ENCODE measurements around the gene MTMR10.

MTMR10 gene

DNA sequence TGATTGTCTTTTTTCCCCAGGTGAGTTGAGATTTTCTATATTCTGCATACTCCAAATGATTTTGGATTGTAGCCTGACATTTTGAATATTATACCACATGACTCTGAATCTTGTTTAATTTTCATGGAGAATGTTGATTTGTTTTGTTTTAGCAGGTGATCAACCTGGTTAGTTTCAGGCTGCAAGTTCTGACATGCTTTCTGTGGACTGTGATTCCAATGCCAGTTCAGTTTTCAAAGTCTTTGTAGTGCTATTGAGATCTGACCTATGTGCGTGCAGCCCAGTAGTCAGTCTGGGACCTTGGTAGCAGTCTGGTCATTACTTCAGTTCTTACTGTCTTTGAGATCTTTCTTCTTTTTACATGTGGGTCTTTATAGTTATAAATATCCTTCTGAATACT, 18.6 kb upstream of the MTMR10 start:
- DNase-seq, result no peak

DNA sequence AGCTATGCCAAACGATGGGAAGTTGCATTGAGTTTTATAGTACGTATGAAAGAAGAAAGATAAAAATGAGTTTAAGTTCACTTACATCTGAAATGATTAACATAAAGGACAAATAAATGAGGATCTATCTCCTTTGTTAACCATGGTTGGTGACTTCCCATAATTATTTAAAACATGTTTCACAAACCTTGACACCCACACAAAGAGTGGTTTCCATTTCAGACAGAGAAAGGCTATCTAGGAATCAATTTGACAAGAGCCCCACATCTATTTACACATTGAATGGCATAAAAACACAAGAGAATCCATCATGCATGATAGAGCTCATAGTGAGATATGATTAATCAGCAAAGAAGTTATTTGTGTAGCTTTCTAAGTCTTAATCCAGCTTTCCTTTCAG, 14.2 kb upstream of the MTMR10 start:
- no peak for DNase-seq

DNA sequence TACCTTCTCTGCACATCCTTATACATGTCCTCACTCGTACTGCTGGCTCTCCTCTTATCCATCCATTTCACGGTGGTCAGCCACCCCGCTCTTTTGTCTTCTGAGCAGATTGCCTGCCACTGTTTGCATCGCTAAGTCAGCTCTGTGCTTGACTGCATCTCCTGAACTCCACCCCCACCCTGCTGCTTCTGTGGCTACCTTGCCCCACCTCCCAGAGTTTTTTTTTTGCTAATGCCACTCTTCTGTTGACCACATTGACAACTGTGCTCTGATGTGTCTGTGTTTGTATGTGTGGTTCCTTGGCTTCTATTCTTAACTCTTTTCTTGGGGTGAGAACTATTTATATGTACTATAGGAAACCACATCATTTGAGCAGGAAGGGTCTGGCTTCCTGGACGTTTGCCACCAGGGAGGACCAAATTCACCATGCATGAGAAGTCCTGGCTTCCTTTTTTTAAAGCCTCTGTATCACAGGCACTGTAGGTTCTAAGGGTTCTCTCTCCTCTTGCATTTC, 12.8 kb upstream of the MTMR10 start:
- no peak for DNase-seq

DNA sequence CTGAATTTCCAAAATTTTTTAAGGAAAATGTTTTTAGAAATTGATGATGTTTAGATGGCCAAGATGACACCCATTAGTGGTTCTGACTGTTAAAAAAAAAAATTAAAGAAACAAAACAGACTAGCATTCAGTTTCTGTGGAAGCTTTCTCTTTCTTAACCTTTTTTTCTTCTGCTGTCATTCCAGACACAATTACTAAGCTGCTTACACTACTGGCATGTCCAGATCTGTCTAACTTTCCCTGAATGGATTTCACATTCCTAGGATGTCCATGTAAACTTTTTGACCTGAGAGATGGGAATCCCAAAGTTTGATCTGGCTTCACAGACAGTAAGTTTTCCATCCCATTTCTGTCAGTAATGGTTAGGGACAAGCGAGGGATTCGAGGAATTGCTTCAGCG, 10.3 kb upstream of the MTMR10 start:
- no peak for DNase-seq

DNA sequence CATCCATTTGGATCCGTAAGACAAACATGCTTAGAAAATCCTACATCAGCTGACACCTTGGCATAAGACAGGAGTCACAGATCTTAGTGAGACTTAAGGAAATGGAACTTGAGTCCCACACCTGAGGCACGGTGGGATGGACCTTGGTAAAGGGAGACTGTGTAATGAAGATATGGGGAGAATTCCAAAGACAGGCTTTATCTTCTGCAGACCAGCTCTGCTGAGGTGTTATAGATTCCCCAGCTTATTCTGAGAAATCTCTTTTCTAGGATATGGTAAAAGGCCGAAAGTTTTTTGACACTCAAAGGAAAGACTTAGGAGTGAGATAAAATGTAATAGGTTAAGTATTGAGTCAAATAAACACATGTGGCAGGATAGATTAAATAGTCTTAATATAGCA, 8.3 kb upstream of the MTMR10 start:
- no peak for DNase-seq

DNA sequence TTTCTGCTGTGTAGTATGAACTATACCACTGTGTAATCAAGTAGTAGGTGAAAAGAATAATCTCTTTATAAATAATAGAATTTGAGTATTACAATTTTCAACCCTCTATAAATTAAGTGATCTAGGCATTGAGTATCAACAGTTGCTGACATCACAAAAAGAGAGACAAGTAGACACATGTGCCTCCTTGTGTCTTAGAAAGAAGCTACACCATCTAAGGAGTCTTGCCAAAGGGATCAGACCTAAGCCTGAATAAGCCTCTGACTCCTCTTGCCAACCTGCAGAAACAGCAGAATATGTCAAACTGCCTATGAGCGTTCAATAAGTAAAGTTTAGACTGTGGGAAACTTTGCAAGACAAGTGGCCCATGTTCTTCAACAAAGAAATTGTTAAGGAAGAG, 5.8 kb upstream of the MTMR10 start:
- no peak for DNase-seq

DNA sequence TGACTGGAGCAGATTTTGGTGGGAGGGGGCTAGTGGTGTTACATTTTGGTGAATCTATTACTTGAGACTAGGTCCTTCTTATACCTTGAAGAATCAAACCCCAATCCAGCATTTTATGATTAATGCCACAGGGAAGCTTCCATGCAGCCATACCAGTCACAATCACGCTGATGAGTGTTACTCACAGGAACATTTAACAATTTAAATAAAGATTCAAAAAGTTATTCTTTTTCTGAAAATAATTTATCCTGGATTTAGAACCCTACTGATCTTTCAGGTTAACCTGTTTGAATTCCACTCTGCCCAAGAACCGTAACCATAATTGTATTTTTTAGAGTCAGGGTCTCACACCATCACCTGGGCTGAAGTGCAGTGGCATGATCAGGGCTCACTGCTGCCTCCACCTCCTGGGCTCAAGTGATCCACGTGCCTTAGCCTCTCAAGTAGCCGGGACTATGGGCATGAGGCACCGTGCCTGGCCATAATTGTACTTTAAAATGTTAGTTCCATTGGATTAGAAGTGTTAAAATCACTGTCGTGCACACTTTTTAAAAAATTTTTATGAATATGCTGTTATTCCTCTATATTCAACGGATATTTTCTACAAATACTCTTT, 929 bp upstream of the MTMR10 start:
- no peak for DNase-seq

DNA sequence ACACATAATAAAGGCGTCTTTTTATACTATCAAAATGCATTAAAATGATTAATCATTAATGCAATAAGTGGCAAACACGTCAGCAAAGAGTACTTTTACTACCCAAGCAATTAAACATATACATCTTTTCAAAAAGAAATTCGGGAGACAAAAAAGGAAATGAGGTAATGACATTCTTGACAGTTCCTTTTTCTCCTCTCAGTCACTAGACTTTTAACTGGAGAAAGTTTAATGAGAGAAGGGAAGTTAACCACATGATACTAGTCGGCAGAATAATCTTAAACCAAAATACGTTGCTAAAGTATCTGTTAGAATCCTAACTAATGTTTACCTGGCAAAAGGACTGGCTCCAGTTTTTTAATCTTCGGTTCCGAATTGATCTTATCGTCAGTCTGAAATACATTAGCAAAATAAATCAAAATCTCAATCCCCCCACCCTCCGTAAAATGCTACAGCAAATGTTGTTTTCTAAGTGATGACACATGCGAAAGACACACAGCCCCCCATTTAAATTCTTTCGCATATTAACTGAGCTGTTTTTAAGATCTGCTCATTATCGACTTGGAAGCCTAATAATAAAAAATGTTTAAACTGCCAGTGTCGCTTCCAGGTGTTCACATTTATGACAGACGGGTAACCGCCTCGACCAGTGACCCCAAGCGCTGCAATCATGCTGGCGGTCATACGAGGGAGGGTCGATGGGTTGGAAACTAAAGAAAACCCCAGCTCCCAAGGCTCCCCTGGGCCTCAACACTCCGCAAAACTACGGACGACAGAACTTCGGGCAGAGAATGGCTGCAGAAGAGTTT, 778 bp downstream of the MTMR10 start:
- no peak for DNase-seq

DNA sequence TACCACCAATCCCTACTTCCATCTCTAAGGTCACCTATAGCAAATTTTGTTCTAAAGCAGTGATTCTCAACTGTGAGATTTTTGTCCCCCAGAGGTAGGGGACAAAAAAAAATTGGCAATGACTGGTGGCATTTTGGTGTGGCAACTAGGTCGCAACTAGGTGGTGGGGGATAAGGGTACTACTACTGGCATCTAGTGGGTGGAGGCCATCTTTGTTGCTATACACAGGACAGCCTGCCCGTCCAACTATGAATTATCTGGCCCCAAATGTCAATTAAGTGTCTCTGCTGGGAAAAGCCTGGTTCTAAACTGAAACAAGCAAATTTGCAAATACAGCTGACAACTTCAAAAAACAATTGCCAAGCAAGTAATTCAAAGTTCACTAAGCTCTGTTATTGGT, 1.4 kb downstream of the MTMR10 start:
- DNase-seq, result no peak

DNA sequence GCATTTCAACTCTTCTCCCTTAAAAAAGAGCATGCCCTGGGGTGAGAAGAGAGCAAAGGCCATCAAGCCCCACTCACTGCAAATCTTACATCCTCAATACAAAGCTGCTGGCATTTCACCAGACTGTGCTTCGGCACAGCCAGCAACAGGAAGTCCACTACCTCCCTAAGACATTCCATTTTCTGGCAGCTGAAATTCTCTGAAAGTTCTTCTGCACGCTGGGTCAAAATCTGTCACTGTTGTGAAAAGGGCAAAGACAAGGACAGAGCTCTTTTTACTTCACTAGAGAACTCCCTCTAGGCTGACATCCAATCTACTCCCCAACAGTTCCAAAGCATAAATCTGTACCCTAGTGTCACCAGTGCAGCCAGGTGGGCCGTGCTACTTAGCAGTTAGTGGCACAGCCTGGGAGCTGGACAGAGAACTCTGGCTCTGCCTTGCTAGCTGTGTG, 6.3 kb downstream of the MTMR10 start:
- no peak for DNase-seq

DNA sequence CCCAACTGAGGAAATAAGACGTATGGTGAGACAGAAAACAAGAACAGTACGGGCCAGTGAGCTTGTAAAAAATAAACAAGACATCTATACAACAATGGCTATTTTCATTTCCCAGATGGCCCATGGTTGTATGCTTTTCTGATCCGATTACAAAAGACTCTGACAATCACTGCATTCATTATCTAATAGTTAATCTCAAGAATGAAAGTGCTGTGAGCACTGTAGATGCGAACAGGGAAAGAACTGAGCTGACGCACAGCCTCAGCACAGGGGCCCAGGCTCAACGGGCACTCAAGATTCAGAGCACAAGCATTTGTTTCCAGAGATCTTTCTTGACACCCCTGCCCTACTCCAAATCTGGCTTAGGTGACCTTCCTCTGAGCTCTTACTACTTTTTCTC, 6.9 kb downstream of the MTMR10 start:
- DNase-seq, result no peak

DNA sequence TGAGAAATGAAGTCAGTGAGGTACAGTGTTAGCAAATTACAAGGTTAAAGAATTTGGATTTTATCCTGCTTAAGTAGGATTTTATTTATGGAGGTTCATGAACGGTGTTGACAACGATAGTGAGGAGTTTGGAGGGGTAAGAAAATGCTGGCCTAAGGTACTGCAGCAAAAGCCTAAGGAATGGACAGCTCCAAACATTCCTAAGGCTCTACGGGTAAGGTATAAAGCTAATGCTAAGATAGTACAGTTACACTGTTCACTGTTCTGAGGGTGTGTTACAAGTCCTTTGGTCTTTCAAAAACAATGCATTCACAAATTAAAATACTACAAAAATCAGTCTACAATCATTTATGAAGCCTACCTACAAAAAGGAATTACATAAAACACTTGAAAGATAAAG, 7.3 kb downstream of the MTMR10 start:
- no peak for DNase-seq

DNA sequence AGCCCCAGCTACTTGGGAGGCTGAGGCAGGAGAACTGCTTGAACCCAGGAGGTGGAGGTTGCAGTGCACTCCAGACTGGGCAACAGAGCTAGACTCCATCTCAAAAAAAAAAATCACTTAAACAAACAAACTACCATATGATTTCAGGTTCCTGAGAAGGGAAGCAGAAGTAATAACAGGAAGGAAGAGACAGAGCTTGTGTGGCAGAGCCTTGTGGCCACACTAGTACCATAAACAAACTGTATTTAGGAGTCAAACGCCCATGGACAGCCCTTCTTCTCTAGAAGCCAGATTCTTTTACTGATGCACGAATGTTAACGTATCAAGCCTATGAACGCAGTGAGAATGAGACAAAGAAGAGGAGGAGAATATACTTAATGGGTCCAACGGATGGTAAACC, 12.0 kb downstream of the MTMR10 start:
- DNase-seq, result no peak

DNA sequence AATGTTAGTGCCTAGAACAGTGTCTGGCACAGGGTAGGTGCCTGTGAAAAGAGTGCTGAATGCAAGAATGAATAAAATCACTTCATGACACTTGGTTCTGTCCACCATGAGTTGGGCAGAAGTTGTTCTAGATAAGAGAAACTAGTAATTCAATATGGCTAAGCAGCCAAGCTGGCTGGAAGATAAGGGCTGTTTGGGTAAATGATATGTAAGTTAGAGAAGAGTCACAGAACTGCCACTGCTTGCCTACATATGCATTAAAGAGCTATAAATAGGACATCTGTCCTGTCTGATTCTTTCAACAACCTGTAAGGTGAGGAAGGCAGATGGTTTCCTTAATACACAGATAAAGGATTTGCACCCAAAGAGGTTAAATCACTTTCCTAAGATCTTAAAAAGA, 13.1 kb downstream of the MTMR10 start:
- DNase-seq, result no peak

DNA sequence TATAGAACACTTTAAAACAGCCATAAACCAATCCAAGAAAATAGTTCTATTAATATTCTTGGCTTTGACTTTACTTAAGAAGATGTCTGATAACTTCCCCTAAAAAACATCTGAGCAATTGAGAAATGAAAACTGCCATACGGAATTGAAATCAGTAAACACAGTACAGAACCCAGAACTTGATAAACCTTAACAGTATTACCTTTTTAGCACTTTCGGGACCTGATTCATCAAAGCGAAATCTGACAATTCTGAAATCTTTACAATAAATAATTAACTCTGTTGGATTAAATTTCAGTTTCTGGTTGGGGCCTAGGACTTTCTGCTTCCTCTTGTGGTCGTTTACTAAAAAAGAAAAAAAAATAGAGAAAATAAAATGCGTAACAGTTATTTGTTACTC, 17.3 kb downstream of the MTMR10 start:
- DNase-seq, result no peak

DNA sequence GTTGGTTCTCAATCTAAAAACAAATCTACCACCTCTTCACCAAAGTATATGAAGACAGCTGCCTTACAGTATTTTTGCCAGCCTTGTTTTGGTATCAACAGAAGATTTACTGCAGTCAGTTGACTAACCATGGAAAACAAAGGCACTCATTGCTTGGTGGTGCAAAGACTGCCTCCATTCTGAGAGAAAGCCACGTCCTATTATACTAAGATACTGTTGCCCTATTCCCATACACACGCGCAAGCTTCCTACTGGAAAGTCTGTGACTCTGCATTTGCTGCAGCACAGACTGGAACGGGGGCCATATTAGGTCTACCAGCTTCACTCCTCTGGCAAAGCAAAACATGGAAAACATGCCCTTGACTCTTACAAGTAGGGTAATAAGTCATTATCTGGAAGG, 18.0 kb downstream of the MTMR10 start:
- no peak for DNase-seq

DNA sequence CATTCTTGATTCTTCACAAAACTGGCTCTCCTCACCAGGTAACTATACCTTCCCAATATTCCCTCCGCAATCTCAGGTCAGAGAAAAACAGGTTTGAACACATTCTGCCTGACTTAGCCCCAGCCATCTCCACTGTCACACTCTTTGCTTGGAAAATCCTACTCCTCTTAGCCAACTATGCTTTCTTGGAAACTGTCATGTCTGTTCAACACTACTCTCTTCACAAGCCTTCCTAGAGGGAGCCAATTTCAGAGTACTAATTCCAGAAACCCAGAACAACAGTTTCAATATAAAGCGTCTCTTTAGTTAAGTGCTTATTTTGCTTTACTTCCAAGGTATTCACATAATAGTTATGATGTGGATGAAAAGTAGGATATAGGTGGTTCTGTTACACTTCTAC, 21.7 kb downstream of the MTMR10 start:
- no peak for DNase-seq

DNA sequence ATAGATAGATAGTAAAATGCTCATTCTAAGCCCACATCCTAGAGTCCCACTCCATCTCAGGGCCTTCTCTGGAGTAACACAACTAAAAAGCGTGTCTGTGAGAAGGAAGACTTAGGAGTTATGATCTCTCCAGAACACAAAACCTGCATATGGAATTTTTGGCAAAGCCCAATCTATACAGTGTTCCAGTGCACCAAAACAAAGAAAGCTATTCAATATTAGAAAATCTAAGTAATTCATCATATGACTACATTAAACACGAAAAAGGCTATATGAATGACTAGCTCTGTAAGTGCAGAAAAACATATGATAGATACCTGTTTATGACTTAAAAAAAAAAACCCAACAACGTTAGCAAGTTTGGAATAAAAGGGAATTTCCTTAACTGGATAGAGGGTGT, 27.7 kb downstream of the MTMR10 start:
- DNase-seq, result no peak

DNA sequence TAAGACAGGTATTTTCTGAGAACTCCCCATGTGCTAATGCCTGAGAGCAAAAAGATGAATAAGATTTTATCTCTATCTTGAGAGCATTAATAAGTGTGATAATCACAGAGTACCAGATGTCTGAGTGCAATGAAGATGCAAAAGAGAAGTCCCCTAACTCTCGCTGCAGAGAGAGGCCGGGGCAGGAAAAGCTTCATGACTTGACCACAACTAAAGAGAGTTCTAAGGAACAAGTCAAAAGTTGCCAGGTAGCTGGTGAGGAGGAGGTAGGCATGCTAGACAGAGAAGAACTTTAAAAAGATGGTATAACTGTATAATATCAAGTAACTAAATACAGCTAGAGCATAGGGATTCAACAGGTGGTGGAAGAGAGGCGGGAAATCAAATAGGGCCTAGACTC, 28.8 kb downstream of the MTMR10 start:
- DNase-seq, result no peak

DNA sequence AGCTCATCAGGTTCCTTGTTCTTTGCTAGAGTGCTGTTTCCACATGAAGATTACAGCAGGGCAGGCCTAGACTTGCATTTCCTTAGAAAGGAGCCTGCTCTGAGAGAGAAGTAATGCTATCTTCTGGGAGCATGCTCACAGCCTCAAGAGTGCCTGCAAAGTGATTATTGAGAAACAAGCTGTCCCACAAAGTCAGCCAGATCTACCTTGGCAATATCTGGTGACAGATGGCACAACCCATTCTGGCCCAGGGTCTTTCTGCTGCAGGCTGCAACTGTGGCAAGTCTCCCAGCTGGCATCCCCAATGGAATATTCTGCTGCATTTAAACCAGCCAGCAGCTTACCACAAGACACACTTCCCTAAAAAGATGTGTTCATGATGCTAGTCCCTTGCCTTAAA, 29.3 kb downstream of the MTMR10 start:
- DNase-seq, result no peak

DNA sequence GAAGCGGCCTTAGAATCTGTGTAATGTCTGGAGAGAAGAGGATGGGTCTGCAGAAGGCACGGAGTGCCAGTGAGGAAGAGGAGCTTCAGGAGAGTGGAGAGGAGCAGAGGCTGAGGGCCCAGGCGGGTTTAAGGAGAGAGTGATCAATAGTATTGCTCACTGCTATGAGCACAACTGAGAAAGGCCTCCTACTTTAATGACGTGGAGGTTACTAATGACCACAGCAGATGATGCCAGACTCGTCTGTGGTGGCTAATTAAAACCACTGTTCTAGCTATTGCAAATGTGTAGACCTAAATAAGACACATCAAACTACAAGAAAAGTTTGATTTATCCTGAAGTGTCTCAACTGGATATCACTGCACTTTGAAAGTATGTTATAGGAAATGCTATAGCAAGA, 33.2 kb downstream of the MTMR10 start:
- no peak for DNase-seq

DNA sequence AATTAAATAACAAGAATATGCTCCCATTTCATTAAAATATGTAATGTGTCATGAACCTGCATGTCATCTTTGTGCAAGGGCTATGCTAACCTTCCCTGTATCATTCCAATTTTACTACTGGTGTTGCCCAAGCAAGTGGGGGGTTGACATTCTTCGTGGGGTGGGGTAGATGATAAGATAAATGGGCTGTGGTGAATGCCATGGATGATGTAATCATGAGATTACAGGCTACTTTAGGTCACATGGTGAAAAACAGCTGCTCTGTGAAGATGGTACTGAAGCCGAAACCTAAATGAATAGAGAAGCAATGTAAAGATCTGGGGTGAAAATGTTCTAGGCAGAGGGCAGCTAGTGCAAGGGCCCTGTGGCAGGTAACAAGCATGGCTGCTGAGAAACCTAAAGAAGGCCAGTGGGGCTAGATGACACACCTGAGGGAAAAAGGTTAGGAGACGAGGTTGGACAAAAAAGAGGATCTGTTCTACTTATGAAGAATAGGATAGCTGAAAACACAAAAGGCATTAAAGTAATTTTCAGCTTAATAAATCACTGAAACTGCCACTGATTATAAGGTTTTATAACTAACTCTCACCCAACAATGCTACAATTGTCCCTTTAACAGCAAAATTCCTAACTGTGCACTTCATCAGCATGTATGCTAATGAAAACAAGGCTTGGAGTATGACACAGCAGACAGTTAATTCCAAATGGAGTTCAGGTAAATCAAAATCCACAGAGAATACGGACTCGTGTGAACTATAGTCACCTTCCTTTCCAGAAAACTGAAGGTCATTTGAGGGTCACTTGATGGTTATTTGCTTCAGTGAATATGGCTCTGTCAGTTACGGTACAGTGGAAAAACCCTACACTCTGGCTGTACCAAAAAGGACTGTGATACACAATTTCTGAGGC, 35.0 kb downstream of the MTMR10 start:
- no peak for DNase-seq

DNA sequence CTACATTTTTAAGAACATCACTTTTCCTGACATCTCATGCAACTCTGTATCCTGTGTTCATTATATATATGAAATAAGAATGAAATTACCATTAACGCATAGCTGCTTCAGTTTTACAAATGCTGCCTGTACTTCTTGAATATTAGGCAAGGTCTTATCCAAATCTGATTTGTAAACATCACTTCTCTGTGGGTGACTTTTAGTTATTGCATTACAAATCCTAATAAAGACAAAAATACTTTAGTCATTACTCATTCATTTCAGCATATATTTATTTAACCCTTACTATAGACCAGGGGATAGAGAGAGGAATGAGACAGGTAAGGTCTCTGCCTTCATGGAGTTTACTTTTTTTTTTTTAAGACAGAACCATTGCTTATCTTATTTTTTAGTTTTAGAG, 36.8 kb downstream of the MTMR10 start:
- no peak for DNase-seq
